ENCODE results near the gene ABTB2.

- TF ChIP-seq POLR2A (IDR thresholded peaks at IDR 0.05) (no peak), CTCF (IDR thresholded peaks at IDR 0.05) (no peak)
These were observed 54.7 kb downstream of the ABTB2 start for GRCh38 chr11:34303028-34303570.

Data from Peyer's patch (tissue), 4 donors.